SK-N-SH treated with all-trans-retinoic acid at 6 μM for 48 hours (cell line): ENCODE measurements around the gene NXPE1.

Source experiments
- CSDC2 ChIP-seq: fragments of 250-450 bp; sonication (Bioruptor Pico); IDR thresholded peaks from 2 replicates; pipeline ENCODE4 v1.5.0; 2020; ENCODE audit warnings: mild to moderate bottlenecking, moderate library complexity
- GLIS3 ChIP-seq: fragments of 250-450 bp; sonication (Bioruptor Pico); IDR thresholded peaks from 2 replicates; pipeline ENCODE4 v1.5.0; 2020; ENCODE audit warnings: mild to moderate bottlenecking, moderate library complexity
- OSR1 ChIP-seq: fragments of 250-450 bp; sonication (Bioruptor Pico); IDR thresholded peaks from 2 replicates; pipeline ENCODE4 v1.8.0; 2022; ENCODE audit warnings: moderate library complexity, mild to moderate bottlenecking, inconsistent platforms
- PPARA ChIP-seq: fragments of 250-450 bp; sonication (Bioruptor Pico); IDR thresholded peaks from 2 replicates; pipeline ENCODE4 v1.5.0; 2020; ENCODE audit warnings: mild to moderate bottlenecking, borderline replicate concordance
- TCF4 ChIP-seq: fragments of 250-450 bp; sonication (Bioruptor Pico); IDR thresholded peaks from 2 replicates; pipeline ENCODE4 v1.8.0; 2021; ENCODE audit warnings: mild to moderate bottlenecking, moderate library complexity, borderline replicate concordance
- TSHZ2 ChIP-seq: fragments of 250-450 bp; sonication (Bioruptor Pico); IDR thresholded peaks from 2 replicates; pipeline ENCODE4 v1.5.0; 2020; ENCODE audit warnings: mild to moderate bottlenecking, moderate library complexity
- ZC3H10 ChIP-seq: fragments of 250-450 bp; sonication (Bioruptor Pico); IDR thresholded peaks from 2 replicates; pipeline ENCODE4 v1.5.1; 2021; ENCODE audit warnings: mild to moderate bottlenecking, moderate library complexity
- ZNF565 ChIP-seq: fragments of 450-650 bp; formaldehyde crosslinking; conservative IDR thresholded peaks from 2 replicates; pipeline ENCODE4 v1.5.0; 2020; ENCODE audit warnings: low read depth, mild to moderate bottlenecking, moderate library complexity
- TF ChIP-seq, protein P1 (sequence below): fragments of 250-450 bp; sonication (Bioruptor Pico); IDR thresholded peaks from 2 replicates; pipeline ENCODE4 v1.5.1; 2021; ENCODE audit warnings: mild to moderate bottlenecking, moderate library complexity

DNA sequence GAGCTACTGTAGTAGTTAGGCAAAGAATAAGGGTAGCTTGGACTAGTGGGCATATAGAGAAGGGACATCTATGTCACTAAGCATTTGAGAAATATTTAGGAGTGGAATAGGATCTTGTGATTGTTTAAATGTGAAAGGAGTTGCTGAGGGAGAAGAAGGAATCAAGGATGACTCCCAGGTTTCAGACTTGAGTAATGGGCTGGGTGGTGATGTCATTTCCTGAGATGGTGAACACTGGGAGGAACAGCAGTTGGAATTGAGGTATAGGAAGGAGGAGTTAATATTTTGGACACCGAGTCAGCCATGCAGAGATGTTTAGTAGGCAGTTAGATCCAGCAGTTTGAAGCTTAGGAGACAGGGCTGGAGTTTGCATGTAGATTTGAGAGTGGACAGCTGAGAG, 80.3 kb downstream of the NXPE1 start:
- no peak for TF ChIP-seq PPARA (CRISPR knock-in tag)
- TF ChIP-seq, protein P1, sequence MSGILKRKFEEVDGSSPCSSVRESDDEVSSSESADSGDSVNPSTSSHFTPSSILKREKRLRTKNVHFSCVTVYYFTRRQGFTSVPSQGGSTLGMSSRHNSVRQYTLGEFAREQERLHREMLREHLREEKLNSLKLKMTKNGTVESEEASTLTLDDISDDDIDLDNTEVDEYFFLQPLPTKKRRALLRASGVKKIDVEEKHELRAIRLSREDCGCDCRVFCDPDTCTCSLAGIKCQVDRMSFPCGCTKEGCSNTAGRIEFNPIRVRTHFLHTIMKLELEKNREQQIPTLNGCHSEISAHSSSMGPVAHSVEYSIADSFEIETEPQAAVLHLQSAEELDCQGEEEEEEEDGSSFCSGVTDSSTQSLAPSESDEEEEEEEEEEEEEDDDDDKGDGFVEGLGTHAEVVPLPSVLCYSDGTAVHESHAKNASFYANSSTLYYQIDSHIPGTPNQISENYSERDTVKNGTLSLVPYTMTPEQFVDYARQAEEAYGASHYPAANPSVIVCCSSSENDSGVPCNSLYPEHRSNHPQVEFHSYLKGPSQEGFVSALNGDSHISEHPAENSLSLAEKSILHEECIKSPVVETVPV (CRISPR knock-in tag), result no peak
- TF ChIP-seq GLIS3, result no peak
- no peak for TF ChIP-seq OSR1 (CRISPR knock-in tag)
- TF ChIP-seq TCF4, result no peak
- no peak for TF ChIP-seq ZC3H10 (CRISPR knock-in tag)
- TF ChIP-seq ZNF565, result no peak
- no peak for TF ChIP-seq TSHZ2 (CRISPR knock-in tag)
- TF ChIP-seq CSDC2, result no peak
